Gastroesophageal sphincter (tissue), 4 donors: ENCODE data around the gene FRMPD4. TPM values are rescaled to one million over a fixed set of nuclear protein-coding genes. Genes with fewer than 3 reads are reported as not detected.
A peak's percentile ranks its signal among the peaks of the same experiment; 100 is the strongest.

Experiments used
- ATAC-seq: fragments of 150-250 bp; one replicate; pipeline ENCODE4 v1.9.1; 2016; ENCODE audit warnings: mild to moderate bottlenecking, moderate library complexity
- H3K27ac ChIP-seq, 4 donors: fragments of 200-600 bp; sonication (generic) in 3 of 4; 1 replicate in 3 of 4; 2 replicates in 1 of 4; pipeline ENCODE4 v1.5.1; 2016 to 2019
- H3K27me3 ChIP-seq: fragments of 200-600 bp; sonication (generic); one replicate; pipeline ENCODE4 v1.5.1; 2019
- H3K36me3 ChIP-seq, 2 donors: fragments of 200-600 bp; sonication (generic); one replicate each; pipeline ENCODE4 v1.5.1; 2019; ENCODE audit warnings: control low read depth in 1 of 2
- H3K4me1 ChIP-seq, 3 donors: fragments of 200-600 bp; sonication (generic); 1 replicate in 2 of 3; 2 replicates in 1 of 3; pipeline ENCODE4 v1.5.1; 2016 to 2019; ENCODE audit warnings: control low read depth in 2 of 3
- H3K4me3 ChIP-seq, 2 donors: fragments of 200-600 bp; sonication (generic); one replicate each; pipeline ENCODE4 v1.5.1; 2019; ENCODE audit warnings: mild to moderate bottlenecking in 1 of 2, moderate library complexity in 1 of 2
- H3K9me3 ChIP-seq, 3 donors: fragments of 200-600 bp; sonication (generic); one replicate each; pipeline ENCODE4 v1.5.1; 2017 to 2019; ENCODE audit warnings: control low read depth in 2 of 3
- EP300 ChIP-seq: sonication (generic); formaldehyde crosslinking; IDR thresholded peaks from one replicate; pipeline ENCODE4 v1.6.1; 2017; ENCODE audit warnings: antibody characterized with exemption, mild to moderate bottlenecking
- POLR2A ChIP-seq, 2 donors: fragments of 450-650 bp; IDR thresholded peaks; one replicate each; pipeline ENCODE4 v1.6.1; 2017; ENCODE audit warnings: antibody characterized with exemption in 2 of 2, mild to moderate bottlenecking in 2 of 2, moderate library complexity in 1 of 2
- POLR2AphosphoS5 ChIP-seq: sonication (generic); formaldehyde crosslinking; IDR thresholded peaks from one replicate; pipeline ENCODE4 v1.6.1; 2017; ENCODE audit warnings: antibody characterized with exemption
- WGBS, 2 donors: methylation state at CpG; one replicate each; pipeline ENCODE4 v1.1.5; 2018; ENCODE audit warnings: low coverage in 1 of 2; 5-methylcytosine and 5-hydroxymethylcytosine counted together
- total RNA-seq, 4 donors: library from RNA; depleted of rRNA; stranded (reverse); fragments of >200 nt; gene quantifications; one replicate each; pipeline ENCODE4 v1.1.0, GENCODE V29; 2016
- TF ChIP-seq, protein P1 (sequence below), 4 experiments: fragments of 200-600 bp in 2 of 4; fragments of 450-650 bp in 2 of 4; sonication (generic) in 1 of 4; IDR thresholded peaks; one replicate each; pipeline ENCODE4 v1.5.1; 2017 to 2019; ENCODE audit warnings: antibody characterized with exemption in 4 of 4, mild to moderate bottlenecking in 2 of 4, moderate library complexity in 2 of 4

The FRMPD4 gene
- 1 to 10 TPM in 2 of 4 donors, under 1 TPM in 1, not detected in 1; 0.31 to 2.1 (median 1.3) TPM for total RNA-seq

DNA sequence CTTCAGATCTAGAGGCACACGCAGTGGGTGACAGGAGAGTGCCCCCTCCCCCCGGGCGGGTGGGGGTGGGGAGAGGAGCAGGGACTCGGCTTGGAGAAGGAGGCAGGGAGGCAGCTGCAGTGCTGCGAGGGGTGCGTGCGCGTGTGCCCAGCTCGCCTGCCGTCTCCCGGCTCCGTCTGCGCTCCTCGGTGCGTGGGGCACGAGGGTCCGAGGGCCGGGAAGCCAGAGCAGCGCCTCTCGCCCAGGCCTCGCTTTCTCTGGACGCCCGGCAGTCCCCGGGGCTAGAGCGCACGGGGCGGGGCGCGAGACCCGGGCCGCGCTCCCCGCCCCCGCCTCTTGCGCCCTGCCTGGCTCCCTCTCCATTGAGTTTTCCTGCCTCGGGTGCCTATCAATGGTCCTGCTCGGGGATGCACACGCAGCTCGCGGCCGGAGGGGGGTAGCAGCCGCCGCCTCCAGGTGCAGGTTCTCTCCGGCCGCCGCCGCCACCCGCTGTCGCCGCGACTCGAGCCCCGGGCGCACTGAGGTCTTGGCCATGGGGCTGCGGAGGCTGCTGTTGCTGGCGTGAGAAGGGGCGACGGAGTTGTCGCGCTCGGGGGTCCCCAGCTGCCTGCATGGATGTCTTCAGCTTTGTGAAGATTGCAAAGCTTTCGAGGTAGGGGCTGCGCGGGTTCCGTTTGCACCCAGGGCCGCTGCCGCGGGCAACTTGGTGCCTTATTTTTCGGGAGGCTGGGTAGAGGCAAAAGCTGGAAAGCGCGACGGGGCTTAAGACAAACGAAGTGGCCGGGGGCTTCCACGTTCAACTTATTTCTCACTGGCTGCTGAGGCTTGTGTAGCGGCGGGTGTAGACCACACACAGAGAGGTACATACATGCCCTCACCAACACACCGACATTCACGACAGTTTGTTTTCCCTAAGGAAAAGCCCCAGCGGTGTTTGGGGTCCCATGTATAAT is at the start of gene FRMPD4:
Gene FRMPD4 (plus strand): TSS at position 113 of the 953 bp plus-strand sequence. CDS start 499 bp downstream, at position 612.
- TF ChIP-seq, protein P1, sequence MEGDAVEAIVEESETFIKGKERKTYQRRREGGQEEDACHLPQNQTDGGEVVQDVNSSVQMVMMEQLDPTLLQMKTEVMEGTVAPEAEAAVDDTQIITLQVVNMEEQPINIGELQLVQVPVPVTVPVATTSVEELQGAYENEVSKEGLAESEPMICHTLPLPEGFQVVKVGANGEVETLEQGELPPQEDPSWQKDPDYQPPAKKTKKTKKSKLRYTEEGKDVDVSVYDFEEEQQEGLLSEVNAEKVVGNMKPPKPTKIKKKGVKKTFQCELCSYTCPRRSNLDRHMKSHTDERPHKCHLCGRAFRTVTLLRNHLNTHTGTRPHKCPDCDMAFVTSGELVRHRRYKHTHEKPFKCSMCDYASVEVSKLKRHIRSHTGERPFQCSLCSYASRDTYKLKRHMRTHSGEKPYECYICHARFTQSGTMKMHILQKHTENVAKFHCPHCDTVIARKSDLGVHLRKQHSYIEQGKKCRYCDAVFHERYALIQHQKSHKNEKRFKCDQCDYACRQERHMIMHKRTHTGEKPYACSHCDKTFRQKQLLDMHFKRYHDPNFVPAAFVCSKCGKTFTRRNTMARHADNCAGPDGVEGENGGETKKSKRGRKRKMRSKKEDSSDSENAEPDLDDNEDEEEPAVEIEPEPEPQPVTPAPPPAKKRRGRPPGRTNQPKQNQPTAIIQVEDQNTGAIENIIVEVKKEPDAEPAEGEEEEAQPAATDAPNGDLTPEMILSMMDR (IDR thresholded peaks at IDR 0.05) = peak in 1 of 4 experiments; percentile 19
- no peak for TF ChIP-seq POLR2A (IDR thresholded peaks at IDR 0.05)
- Histone ChIP-seq H3K27ac (no peak within 1 kb of the TSS), H3K4me3 (peak within 1 kb of the TSS; percentile 26 to 45), H3K36me3 (no peaks in the 10 kb centered on the region), H3K9me3 (no peaks in the 10 kb centered on the region), H3K27me3 (peaks cover 18% of the 10 kb centered on the region), H3K4me1 (peaks cover 0 to 8% (median 0%) of the 10 kb centered on the region in 3 donors)
- ATAC-seq = no peak
- WGBS, 2 donors = 0 to 14% methylated on average over 11 to 16 of the region's 80 CpGs

DNA sequence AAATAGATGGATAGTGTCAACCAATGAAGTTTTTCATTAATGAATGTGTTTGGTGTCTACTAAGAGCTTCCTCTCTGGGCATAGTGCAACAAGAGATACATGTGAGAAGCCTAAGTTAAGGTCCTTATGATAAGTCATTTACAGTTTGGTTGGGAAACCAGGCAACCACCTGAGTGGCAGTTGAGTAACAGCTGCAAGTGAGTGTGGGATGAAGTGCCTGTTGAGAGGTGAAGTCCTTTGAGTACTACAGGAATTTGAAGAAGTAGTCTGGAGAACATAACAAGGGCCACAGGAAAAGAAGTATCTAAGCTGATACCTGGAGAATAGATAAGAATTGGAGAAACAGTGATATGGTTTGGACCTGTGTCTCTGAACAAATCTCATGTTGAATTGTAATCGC is 48.5 kb upstream of the FRMPD4 start:
- Histone ChIP-seq H3K27me3 (no peaks in the 10 kb centered on the region), H3K4me1 (no peaks in the 10 kb centered on the region), H3K9me3 (no peaks in the 10 kb centered on the region), H3K36me3 (no peaks in the 10 kb centered on the region), H3K27ac (no peak overlapping the region), H3K4me3 (no peak overlapping the region)
- 100% methylated on average over 1 of the region's 1 CpG for WGBS, 2 donors
- TF ChIP-seq POLR2AphosphoS5 = no peak
- TF ChIP-seq POLR2A (IDR thresholded peaks at IDR 0.05) = no peak
- no peak for TF ChIP-seq EP300
- ATAC-seq = no peak

GRCh38 chrX:12113321-12113720 is 25.0 kb upstream of the FRMPD4 start:
- Histone ChIP-seq H3K9me3 (no peaks in the 10 kb centered on the region), H3K27me3 (no peaks in the 10 kb centered on the region), H3K36me3 (no peaks in the 10 kb centered on the region), H3K4me3 (no peak overlapping the region), H3K4me1 (no peaks in the 10 kb centered on the region), H3K27ac (no peak overlapping the region)
- TF ChIP-seq EP300 (no peak), POLR2A (IDR thresholded peaks at IDR 0.05) (no peak), POLR2AphosphoS5 (no peak)
- TF ChIP-seq, protein P1 (IDR thresholded peaks at IDR 0.05) = no peak
- no CpG with 5 or more reads among the region's 2 CpGs for WGBS, 2 donors
- ATAC-seq = no peak

DNA sequence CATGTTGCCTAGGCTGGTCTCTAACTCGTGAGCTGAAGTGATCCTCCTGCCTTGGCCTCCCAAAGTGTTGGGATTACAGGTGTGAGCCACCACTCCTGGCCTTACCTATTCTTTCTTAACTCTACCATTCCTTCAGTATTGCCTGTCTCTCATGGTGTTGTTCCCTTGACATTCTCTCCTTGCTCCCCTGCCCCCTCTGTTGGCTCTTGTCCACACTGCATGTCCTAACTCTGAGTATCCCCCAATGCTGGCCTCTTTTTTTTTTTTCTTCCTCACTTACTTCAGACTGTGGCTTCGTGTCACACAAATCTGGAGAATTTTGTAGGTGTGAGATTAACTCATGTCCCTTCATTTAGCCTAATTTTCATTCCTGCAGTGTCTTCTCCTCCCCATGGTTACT is 22.9 kb upstream of the FRMPD4 start:
- TF ChIP-seq POLR2AphosphoS5 (no peak), POLR2A (IDR thresholded peaks at IDR 0.05) (no peak), EP300 (no peak)
- TF ChIP-seq, protein P1 (IDR thresholded peaks at IDR 0.05) = no peak
- no peak overlapping the region for H3K4me3 ChIP-seq
- no peaks in the 10 kb centered on the region for H3K27me3 ChIP-seq
- H3K4me1 ChIP-seq = no peaks in the 10 kb centered on the region
- no peaks in the 10 kb centered on the region for H3K9me3 ChIP-seq
- ATAC-seq = no peak
- H3K27ac ChIP-seq = no peak overlapping the region
- H3K36me3 ChIP-seq = no peaks in the 10 kb centered on the region
- WGBS, 2 donors = 67% methylated on average over 2 of the region's 2 CpGs; no CpG with 5 or more reads in 1 of the 2 donors

DNA sequence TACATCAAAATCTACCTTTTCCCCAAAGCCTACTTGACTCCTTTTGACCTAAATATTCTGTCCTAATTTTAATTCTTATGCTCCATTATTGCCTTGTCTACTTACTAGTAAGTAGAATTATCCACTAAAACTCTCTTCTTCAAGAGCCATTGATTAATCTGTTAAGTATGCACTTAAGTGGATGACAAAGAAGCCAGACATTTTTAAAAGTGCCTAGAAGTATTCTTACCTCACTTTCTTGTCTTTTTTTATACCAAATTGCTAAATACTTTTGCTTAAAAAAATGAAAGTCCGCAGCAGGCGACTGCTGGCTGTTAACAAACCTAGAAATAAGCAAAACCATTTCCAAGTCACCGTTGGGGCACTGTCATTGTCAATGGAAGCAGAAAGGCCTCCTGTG is 20.1 kb upstream of the FRMPD4 start:
- H3K4me3 ChIP-seq = no peak overlapping the region
- H3K4me1 ChIP-seq = no peaks in the 10 kb centered on the region
- TF ChIP-seq, protein P1 (IDR thresholded peaks at IDR 0.05) = no peak
- TF ChIP-seq POLR2A (IDR thresholded peaks at IDR 0.05) (no peak), POLR2AphosphoS5 (no peak), EP300 (no peak)
- 65% methylated on average over 2 of the region's 3 CpGs; no CpG with 5 or more reads in 1 of the 2 donors for WGBS, 2 donors
- no peaks in the 10 kb centered on the region for H3K27me3 ChIP-seq
- no peak overlapping the region for H3K27ac ChIP-seq
- H3K36me3 ChIP-seq = no peaks in the 10 kb centered on the region
- H3K9me3 ChIP-seq = no peaks in the 10 kb centered on the region
- no peak for ATAC-seq
